Amniotic stem cell (primary cell): Measurements from ENCODE around the gene LANCL3.

ENCODE experiments used
- DNase-seq: peaks from one replicate; lab custom pipeline; 2025; lab: John Stamatoyannopoulos, UW

Gene LANCL3

DNA sequence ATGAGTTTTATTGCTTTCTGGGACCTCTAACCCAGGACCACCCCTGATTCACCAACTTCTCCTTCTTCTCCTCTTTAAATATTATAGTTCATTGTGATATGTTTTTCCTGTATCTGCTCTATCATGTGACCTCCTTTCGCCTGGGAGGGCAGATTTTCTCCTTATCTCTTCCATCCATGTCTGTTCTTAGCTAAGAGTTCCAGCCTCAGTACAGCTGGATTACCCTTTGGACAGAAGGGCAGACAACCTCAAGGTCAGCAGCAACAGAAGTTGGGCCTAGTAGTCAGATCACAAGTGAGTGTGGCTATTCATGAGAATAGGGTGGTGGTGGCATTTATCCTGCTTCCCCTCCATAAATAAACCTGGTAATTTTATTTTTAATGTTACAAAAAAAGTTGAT, 108.4 kb downstream of the LANCL3 start:
- no peak for DNase-seq

DNA sequence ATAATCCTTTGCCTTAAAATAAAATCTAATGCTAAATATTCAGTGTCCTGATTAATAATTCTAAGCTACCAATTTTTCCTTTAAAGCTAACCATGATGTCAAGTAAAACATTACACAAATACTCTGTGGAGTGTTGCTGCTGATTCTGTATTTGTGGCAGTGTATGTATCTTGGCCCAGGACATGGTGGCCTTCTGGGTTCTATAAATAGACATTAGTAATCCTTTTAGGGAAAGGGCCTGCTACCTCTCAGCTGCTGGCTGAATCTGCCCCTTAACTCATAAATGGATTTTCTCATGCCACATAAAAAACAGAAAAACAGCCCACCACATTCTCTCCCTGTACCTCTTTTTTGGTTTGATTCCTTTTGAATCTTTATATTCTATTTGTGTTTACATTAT, 113.0 kb downstream of the LANCL3 start:
- no peak for DNase-seq

DNA sequence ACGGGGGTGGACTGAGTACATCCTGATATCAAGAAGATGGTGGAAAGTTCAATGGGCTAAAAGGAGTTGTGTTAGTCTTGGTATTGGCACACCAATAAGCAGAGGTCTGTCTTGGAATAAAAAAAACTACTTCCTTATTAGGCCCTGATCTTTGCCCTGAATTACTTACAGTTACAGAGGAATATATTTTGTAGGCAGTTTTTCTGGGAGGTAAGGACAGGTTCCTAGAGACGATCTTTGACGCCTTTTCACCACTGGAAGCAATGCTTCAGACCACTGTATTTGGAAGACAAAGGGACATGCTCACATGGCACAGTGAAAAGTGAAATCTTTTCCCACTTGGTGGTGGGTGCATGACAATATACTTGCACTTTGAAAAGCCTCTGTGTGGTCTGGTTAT, 113.5 kb downstream of the LANCL3 start:
- no peak for DNase-seq

DNA sequence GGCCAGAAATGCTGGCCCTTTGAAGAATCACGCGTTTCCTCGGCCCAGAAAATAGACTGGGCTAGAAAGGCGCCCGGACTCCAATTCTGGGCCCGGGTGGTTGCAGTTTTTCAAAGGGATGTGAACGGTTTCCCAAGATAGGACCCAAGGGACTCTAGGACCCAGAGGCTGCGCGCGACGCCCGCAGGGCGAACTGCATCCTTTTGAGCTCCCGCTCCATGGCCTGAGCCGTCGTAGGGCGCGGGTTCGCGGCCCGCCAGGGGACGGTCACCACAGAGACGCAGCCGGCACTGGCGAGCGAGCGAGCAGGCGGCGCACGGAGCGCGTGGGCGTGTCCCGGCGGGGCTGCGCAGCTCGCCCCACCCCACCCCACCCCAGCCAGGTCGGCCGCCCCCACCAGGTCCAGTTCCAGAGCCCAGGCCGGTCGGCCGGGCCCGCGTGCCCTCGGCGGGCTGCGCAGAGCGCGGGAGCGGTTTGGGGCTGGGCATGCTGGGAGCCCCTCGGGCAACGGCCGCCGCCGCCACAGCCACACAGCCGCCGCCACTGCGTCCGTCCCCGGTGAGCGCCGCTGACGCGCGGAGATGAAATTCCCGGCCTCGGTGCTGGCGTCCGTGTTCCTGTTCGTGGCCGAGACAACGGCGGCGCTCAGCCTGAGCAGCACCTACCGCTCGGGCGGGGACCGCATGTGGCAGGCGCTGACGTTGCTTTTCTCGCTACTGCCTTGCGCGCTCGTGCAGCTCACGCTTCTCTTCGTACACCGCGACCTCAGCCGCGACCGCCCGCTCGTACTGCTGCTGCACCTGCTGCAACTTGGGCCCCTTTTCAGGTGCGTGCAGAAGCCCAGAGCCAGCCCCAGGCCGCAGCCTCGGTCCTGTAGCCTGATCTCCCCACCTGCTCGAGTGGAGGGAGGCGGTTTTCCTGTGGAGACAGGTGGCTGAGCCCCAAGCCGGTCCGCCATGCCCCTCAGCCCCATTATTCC, 114.2 kb downstream of the LANCL3 start, which contains the start of gene XK:
XK (plus strand) TSS at position 411 of the 979 bp plus-strand sequence; CDS start at position 582, 171 bp downstream.
- no peak for DNase-seq

DNA sequence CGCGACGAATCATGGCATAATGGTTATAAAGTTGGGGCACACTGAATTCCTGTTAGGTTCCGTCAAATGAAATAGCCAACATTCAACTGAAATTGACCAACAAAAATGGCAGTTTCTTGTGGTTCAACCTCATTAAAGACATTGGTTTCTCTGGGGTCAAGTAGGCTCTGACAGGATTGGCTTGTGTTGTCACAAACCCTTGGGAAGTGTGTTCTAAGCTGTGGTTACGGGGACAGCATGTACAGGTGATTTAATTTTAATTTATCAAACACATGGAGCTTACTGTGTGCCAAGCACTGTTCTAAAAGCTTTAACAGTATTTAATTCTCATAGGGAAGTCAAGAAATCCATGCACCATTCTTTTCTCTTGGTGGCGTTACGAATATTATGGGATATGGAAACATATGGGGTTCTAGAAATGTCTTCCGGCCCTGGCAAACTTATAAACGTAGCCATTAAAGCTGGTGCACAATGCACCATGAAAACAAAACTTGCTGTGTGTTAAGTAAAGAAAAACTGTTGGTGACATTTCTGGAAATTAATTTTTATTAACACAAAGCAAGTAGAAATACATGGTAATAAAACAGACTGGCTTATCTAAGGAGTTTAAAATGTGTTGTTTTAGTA, 115.0 kb downstream of the LANCL3 start:
- DNase-seq: no peak

DNA sequence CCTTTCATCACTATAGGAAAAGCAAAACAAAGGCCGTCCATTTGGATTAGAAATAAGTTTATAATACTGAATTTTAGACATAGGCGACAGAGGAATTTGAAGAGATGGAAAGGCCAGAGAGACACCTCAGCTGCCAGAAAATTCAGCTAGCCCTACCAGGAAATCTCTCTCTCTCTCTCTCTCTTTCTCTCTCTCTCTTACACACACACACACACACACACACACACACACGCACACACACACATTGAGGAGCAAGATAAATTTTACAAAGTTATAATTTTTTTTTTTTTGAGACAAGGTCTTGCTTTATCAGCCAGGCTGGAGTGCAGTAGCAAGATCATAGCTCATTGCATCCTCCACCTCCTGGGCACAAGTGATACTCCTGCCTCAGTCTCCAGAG, 115.5 kb downstream of the LANCL3 start:
- no peak for DNase-seq

DNA sequence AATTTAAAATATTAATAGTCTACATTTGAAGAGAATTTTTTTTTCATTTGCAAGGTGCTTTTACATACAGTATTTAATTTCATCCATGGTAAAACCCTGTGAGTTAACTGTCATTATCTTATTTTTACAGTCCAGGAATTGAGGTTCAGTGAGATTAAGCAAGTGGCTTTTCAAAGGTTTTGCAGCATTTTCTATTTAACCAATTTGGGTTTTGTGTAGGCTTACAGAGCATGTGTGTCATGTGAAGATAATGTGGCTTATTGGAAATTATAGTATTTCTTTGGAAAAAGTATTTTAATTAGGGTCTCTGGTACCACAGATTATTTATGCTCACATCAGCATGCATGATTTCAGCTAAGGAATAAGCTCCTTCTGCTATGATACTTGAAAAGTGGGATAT, 118.7 kb downstream of the LANCL3 start:
- DNase-seq: no peak

DNA sequence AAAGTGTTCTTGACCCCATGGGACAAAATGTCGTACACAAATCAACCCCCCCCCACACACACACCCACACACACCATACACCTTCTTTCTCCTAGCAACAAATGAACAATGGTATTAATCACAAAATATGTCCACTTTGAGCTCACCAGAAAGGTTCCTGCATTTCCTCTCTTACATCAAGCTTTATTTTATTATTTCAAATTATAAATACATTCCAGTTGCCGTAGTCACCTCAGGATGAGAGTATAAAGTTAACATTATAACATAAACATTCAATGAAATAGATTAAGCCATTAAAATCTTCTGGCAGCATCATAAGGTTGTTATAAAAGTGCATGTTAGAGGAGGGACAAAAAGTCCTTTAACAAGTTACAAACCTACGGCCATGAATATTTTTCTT, 121.5 kb downstream of the LANCL3 start:
- DNase-seq: no peak

DNA sequence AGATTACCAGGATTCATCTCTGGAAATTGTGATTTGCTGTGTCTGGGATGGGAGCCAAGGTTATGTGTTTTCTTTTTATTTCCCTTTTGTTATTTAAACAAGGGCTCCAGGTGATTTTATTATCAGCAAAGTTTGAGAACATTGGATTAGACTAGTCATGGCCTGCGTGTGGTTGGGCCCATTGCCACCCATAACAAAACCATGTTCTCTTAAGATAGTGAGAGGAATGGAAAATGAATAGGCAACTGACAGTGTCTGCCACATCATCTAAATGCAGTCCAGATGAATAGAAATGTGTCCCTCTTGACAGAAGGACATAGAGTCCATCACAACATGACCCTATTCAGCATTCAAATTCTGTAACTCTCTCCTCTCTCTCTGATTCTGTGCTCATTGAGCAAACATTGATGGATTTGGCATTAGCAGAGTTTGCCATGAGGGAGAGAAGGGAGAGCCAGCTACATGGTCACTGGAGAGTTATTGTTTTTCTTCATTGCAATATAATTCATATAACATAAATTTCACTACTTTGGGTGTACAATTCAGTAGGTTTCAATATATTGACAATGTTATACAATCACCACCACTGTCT, 125.8 kb downstream of the LANCL3 start:
- no peak for DNase-seq

DNA sequence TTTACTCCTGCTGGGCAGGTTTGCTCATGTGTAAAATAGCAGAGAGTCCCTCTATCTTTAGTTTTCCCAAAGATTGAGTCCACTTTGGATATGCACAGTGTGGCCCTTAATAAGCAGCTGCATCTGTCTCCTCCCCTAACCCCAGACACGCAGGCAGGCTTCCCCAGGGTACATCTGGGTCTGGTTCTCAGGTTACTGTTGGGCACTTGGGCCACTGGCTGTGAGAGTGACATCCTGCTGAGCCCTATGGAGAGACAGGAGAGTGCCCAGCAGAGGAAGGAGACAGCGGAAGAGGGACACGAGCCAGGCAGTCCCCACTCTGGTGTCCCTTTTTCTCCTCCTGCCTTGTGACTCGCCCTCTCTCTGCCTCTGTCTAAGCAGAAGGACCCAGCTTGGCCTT, 130.1 kb downstream of the LANCL3 start:
- DNase-seq: no peak

DNA sequence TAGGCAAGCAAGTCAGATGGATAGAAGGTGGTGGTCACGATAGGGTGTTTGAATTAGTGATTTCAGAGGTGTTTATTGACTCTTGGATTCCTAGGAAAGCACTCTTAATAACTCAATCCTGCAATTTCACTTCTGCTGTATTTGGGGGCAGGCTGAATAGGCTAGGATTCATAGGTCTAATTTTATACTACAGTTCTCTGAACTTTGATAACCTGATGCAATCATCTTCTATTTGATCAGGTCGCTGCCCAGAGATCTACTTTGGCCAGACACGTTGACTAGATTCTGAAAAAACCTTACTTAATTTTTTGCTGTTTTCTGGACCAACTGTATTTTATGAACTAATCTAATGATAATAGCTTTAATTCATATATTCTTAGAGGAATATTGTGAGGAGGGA, 140.5 kb downstream of the LANCL3 start:
- DNase-seq: no peak

DNA sequence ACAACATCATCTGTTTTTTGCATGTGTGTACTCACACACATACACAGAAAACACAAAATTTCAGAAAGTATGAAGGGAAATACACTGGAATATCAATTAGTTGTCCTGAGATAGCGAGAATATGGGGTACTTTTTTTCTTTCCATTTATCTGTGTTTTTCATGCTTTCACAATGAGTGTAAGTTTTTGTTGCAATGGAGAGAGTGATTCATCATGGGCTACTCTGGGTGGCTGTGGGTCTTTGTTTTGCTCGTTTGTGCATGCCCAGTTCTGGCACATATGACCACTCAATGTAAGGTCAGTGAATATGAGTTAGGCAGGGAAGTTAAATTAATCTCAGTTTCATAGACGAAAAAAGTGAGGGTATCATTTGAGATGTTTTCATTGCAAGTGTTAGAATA, 141.0 kb downstream of the LANCL3 start:
- no peak for DNase-seq

DNA sequence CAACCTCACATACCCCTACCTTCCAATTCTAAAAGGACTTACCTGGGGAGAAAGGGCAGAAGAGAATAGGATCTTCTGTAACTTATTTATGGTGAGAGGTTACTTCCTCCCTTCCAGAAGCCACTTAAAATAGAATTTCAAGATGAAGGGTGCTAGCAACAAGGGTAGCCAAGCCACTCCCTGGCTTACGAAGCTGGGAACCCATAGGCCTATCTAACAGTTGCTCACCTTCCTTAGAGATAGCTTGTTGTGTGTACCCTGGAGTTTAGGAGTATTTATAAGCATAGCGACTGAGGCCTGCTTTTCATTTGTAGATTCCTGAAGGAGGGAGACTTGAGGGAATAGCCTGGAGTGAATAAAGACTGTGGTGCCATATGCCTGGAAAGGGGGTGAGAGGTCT, 143.0 kb downstream of the LANCL3 start:
- no peak for DNase-seq

DNA sequence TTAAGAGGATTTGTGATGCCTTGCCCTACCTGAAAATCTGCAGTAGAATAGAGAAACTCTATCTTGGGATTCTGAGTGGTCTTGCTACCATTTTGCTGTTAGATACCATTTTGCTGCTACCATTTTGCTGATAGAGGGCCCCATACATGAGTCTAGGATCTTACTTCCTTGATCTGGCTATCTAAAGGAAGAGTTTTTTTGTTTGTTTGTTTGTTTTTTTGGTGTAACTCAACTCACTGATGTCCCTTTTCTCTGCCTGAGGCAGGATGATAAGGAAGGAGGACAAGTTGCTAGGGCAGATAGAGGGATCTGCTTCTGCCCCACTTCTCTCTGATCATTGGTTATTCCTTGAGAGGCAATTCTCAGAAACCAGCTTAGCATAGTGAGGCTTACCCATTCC, 145.1 kb downstream of the LANCL3 start:
- DNase-seq: no peak

DNA sequence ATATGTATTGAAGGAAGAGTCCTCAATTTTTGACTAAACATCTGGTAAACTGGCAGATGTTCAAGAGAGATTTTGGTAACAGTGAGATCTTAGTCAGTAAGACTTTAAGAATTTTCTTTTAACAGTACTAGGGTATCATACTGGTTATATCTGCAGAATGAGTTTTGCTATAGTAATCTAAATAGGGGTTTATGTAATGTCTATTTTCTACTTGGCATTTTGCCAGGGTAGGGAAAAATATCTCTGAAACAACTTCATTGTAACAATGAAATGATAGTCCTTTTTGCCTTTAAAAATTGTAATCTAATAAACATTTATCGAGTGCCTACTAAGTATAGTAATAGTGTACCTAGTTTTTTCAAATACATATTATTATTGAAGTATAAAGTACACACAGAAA, 146.2 kb downstream of the LANCL3 start:
- DNase-seq: no peak

DNA sequence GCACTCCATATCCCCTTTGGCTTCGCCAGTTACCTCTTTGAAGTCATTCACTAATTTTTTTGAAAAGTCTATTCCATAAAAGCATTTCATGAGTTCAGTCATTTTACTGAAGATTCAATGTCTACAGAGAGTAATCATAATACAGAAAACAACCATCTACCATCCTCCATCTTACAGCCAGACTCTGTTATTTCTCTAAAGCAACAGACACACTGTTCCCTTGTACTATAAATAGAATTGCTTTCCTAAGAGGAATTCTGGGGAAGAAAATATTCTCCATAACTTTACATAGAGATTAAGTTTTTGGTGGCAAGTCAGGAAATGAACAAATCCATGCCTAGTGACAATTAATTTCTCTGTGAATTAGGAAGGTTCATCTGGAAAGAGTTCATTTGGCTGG, 151.1 kb downstream of the LANCL3 start:
- DNase-seq: no peak

DNA sequence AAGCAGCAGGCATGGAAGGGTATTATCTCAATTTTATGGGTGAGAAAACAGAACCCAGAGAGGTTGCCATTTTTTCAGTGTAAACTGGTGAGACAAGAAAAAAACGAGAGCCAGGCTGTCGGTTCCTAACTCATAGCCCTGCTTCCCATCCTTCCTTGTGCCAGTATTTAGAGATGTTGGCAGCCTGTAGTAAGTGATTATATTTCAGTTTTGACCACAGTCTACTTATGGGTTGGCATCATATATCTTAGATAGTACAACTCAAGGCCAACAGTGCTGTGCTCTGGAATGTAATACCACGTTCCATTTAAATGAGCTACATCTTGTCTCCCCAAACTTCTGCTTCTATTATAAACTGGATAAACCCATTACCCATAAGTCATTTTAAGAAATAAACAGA, 154.9 kb downstream of the LANCL3 start:
- DNase-seq: no peak
